ENCODE measurements around the gene IL1RAPL2. TPM values are rescaled to one million over a fixed set of nuclear protein-coding genes. Genes with fewer than 3 reads are reported as not detected.

Gene IL1RAPL2
- total and polyA plus RNA-seq, 10 of the 15 experiments (the other 5 are each of a cell fraction or from before 2014, with no cell fraction given), result 0.19 TPM; not detected in 9

GRCh38 chrX:105695451-105695850, 1129.5 kb downstream of the IL1RAPL2 start (continued):
- TF ChIP-seq, protein P1, sequence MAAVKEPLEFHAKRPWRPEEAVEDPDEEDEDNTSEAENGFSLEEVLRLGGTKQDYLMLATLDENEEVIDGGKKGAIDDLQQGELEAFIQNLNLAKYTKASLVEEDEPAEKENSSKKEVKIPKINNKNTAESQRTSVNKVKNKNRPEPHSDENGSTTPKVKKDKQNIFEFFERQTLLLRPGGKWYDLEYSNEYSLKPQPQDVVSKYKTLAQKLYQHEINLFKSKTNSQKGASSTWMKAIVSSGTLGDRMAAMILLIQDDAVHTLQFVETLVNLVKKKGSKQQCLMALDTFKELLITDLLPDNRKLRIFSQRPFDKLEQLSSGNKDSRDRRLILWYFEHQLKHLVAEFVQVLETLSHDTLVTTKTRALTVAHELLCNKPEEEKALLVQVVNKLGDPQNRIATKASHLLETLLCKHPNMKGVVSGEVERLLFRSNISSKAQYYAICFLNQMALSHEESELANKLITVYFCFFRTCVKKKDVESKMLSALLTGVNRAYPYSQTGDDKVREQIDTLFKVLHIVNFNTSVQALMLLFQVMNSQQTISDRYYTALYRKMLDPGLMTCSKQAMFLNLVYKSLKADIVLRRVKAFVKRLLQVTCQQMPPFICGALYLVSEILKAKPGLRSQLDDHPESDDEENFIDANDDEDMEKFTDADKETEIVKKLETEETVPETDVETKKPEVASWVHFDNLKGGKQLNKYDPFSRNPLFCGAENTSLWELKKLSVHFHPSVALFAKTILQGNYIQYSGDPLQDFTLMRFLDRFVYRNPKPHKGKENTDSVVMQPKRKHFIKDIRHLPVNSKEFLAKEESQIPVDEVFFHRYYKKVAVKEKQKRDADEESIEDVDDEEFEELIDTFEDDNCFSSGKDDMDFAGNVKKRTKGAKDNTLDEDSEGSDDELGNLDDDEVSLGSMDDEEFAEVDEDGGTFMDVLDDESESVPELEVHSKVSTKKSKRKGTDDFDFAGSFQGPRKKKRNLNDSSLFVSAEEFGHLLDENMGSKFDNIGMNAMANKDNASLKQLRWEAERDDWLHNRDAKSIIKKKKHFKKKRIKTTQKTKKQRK (IDR thresholded peaks at IDR 0.05; ENCODE audit: low read depth, low read length), result no peak
- TF ChIP-seq POLR2AphosphoS5 (IDR thresholded peaks at IDR 0.05; ENCODE audit: low read length), result no peak
- TF ChIP-seq, protein P2, sequence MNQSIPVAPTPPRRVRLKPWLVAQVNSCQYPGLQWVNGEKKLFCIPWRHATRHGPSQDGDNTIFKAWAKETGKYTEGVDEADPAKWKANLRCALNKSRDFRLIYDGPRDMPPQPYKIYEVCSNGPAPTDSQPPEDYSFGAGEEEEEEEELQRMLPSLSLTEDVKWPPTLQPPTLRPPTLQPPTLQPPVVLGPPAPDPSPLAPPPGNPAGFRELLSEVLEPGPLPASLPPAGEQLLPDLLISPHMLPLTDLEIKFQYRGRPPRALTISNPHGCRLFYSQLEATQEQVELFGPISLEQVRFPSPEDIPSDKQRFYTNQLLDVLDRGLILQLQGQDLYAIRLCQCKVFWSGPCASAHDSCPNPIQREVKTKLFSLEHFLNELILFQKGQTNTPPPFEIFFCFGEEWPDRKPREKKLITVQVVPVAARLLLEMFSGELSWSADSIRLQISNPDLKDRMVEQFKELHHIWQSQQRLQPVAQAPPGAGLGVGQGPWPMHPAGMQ (IDR thresholded peaks at IDR 0.05; ENCODE audit: borderline replicate concordance), result no peak
- TF ChIP-seq SP1 (IDR thresholded peaks at IDR 0.05; ENCODE audit: low read depth, low read length), result no peak

DNA sequence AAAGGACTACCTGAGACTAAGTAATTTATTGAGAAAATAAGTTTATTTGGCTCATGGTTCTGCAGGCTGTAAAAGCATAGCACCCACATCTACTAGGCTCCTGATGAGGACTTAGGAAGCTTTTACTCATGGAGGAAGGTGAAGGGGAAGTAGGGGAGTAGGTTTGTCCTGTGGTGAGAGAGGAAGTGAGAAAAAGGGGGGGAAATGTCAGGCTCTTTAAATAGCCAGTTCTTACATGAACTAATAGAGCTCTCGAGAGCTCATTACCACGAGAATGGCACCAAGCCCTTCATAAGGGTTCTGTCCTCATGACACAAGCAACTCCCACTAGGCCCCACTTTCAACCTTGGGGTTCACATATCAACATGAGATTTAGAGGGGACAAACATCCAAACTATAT, 1130.9 kb downstream of the IL1RAPL2 start:
- Histone ChIP-seq H4K20me1 (ENCODE audit: control insufficient read depth, insufficient read depth) (no peaks in the 10 kb centered on the region), H3K9me3 (replicated peaks; ENCODE audit: control insufficient read depth, insufficient read depth, low read length) (no peaks in the 10 kb centered on the region), H3K27ac (ENCODE audit: control insufficient read depth, insufficient read depth) (no peak overlapping the region), H2AFZ (ENCODE audit: control insufficient read depth, low read depth, low read length) (no peak overlapping the region), H3K36me3 (ENCODE audit: control insufficient read depth in 2 of 2, insufficient read depth in 2 of 2, low read length in 1 of 2) (no peaks in the 10 kb centered on the region), H3K4me3 (no peak overlapping the region), H3K27me3 (replicated peaks in 1 of 2; ENCODE audit: control insufficient read depth in 2 of 2, insufficient read depth in 2 of 2, low read length in 1 of 2) (no peaks in the 10 kb centered on the region), H3K4me1 (ENCODE audit: control insufficient read depth, insufficient read depth, low read length) (no peaks in the 10 kb centered on the region), H3K4me2 (ENCODE audit: control insufficient read depth, insufficient read depth) (no peak overlapping the region), H3K79me2 (ENCODE audit: control insufficient read depth, insufficient read depth, low read length) (no peaks in the 10 kb centered on the region), H3K9ac (ENCODE audit: control insufficient read depth, insufficient read depth, low read length) (no peak overlapping the region)
- in situ Hi-C loops (cut with MboI) (no loop called here), intact Hi-C loops (cut with micrococcal nuclease; ENCODE audit: unreplicated experiment) (no loop called here)
- WGBS (ENCODE audit: insufficient coverage, insufficient replicate concordance, low lambda C conversion rate, missing lambda C conversion rate), result 0% methylated on average over 2 of the region's 2 CpGs
- peak; percentile 41 for ATAC-seq
- no peak for FAIRE-seq
- peak; percentile 59; the same call in 1 of the 2 replicates for TF ChIP-seq SPI1 (IDR thresholded peaks at IDR 0.05; ENCODE audit: borderline replicate concordance, insufficient read depth, low read depth, low read length)
- TF ChIP-seq FOXK2 (IDR thresholded peaks at IDR 0.05), result no peak
- TF ChIP-seq RELA (IDR thresholded peaks at IDR 0.05; ENCODE audit: borderline replicate concordance, partially characterized antibody), result no peak
- no TSS peak for BruUV-seq (replicated peaks)
- ChIA-PET RAD21 (ENCODE audit: unreplicated experiment) (no interaction called here), SMC1A (ENCODE audit: uncharacterized antibody, unreplicated experiment) (interaction anchor here (1.0 kb wide), 1 partner anchor 47 kb away, joined by 3 read pairs; no protein-coding TSS in a partner anchor), POLR2A (interaction anchor here (0.6 kb wide), 1 partner anchor 542 kb away, joined by 3 read pairs; no protein-coding TSS in a partner anchor), CTCF (interaction anchor here (0.5 to 1.1 kb wide), 3 partner anchors 14 to 216 kb away, joined by 3 to 4 read pairs (median 3); no protein-coding TSS in a partner anchor)
- DNase-seq (ENCODE audit: low read depth, low spot score), result no peak
